ENCODE results near the gene AKR1C4.
"Not testable (repeated sequence)": the region's sequence is repeated elsewhere in the genome, so short reads cannot be mapped to it uniquely, and the experiment has no call there.

Gene AKR1C4

DNA sequence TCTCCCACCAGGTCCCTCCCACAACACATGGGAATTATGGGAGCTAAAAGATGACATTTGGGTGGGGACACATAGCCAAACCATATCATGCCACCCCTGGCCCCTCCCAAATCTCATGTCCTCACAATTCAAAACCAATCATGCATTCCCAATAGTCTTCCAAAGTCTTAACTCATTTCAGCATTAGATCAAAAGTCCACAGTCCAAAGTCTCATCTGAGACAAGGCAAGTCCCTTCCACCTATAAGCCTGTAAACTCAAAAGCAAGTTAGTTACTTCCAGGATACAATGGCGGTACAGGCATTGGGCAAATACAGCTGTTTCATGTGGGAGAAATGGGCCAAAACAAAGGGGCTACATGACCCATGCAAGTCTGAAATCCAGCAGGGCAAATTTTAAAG lies 13.1 kb downstream of the AKR1C4 start:
- not testable (repeated sequence) for DNase-seq

GRCh38 chr10:5210261-5210660 lies 13.6 kb downstream of the AKR1C4 start:
- DNase-seq, result not testable (repeated sequence)

DNA sequence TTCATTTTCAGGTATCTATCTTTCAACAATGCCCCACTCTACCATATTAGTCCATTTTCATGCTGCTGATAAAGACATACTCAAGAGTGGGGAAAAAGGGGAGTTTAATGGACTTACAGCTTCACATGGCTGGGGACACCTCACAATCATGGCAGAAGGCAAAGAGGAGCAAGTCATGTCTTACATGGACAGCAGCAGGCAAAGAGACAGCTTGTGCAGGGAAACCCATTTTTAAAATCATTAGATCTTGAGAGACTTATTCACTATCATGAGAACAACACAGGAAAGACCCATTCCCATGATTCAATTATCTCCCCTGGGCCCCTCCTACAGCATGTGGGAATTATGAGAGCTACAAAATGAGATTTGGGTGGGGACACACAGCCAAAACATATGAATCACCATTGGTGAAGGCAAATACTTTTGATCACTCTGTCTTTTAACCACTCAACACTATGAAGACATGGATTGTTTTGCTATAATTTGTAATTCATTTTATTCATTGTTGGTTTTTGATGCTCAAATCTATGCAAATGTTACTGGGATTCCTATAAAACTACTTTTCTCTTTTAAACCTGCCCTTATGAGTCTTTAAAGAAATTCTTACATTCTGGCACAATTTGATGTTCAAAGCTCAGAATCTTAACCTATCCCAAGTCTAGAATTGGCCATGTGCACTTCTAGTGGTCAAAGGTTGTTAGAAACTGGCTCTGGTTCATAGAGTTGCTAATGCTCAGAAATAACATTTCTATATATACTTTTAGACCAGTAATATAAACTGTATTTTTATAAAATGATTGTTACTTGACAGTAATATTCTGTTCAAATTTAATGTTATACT lies 15.3 kb downstream of the AKR1C4 start:
- no peak for DNase-seq

GRCh38 chr10:5216801-5217200 lies 20.2 kb downstream of the AKR1C4 start:
- no peak for DNase-seq

DNA sequence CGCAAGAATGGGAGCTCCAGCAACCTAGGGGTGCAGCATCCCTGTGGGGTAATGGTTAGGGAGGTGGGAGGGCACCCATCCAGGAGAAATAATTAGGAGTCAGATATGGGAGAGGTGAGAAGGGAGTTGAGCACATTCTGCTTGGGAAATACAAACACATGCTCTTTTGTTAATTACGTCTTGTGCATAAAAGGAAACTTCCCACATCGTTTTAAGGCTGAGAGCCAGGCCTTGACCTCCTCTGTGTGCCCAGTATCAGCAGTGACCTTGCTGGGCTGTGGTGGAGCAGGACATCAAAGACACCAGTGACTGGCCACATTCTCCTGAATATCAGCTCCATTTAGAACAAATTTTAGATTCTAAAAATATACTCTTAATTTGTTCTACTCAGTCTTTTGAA lies 22.6 kb downstream of the AKR1C4 start:
- DNase-seq, result no peak

GRCh38 chr10:5222942-5223341 lies 26.3 kb downstream of the AKR1C4 start:
- not testable (repeated sequence) for DNase-seq

DNA sequence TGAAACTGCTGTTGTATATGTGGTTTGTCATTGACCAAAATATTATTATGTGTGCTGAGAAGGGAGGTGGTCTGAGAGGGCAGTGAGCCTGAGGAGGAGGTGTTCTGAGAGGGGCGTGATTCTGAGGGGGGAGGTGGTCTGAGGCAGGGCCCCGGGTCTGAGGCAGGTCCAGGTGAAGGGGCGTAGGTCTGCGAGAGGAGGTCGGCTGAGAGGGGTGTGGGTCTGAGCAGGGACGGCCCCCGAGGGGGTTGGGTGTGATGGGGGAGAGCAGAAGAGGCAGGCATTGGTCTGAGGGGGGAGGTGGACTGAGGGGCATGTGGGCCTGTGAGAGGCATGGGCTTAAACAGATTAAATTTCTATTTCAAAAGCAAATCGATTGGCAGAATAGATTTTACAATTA lies 32.4 kb downstream of the AKR1C4 start:
- no peak for DNase-seq

DNA sequence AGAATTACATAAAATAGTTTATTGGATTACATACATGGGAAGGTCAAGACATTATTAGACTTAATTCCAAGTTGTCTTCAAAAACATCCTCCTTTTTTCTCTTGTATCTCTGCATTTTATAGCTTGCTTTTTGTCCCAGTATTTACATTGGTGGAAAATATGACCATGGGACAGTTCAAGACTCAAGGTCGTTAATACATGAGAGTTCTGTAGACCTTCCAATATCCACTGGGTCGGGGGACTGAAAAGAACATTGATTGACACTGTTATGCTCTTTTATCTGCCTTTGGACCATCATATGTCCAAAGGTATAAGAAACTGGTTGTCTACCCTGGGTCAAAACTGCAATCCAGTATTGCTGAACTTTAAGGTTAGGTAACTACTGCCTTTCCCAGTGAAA lies 36.7 kb downstream of the AKR1C4 start:
- no peak for DNase-seq

DNA sequence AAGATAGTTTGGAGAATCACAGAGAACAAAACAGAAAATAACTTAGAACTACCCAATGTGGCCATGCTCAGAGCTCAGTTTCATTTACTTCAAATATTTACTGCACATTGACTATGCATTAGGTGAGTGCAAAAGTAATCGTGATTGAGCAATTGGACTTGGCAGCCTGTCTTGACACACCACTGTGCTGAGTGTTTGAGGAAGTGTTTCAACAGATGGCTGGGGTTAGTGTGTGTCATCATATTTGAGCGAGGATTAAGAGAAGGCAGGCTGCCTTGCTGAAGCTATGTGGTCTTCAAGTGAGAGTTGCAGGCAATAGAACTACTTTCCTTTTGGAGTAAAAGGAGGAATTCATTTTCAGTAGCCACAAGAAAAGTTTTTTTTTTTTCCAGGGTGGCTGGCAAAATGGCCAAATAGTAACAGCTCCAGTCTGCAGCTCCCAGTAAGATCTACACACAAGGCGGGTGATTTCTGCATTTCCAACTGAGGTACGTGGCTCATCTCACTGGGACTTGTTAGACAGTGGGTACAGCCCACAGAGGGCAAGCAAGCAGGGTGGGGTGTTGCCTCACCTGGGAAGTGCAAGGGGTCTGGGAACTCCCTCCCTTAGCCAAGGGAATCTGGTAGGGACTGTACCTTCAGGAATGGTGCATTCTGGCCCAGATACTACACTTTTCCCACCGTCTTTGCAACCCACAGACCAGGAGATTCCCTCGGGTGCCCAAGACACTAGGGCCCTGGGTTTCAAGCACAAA lies 37.6 kb downstream of the AKR1C4 start:
- DNase-seq, result no peak

GRCh38 chr10:5237541-5237940 lies 40.9 kb downstream of the AKR1C4 start:
- not testable (repeated sequence) for DNase-seq

- DNase-seq, result no peak
Measured at GRCh38 chr10:5242585-5242984, 45.9 kb downstream of the AKR1C4 start.

DNA sequence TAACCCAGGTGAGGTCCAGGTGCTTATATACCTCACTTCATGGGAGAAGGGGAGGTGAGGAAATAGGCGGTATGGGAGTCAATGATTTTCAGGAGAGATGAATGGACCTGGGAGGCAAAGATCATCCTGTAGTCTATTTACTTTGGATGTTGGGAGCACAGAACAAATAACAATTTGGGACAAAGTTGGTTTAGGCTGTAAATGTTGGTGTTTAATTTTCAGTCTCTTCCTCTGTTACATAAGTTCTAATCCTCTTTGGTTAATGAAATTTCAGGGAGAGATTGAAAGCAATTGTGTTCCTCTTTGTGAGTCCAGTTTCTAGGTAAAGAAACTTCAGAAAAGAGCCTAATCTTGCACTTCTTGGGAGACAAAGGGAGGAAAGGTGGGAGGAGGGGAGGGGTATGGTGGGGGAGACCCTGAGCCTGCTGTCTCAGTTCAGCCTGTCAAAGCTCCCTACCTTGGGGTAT lies 46.9 kb downstream of the AKR1C4 start:
- no peak for DNase-seq

- no peak for DNase-seq
Measured at GRCh38 chr10:5252177-5253037, 55.8 kb downstream of the AKR1C4 start.

DNA sequence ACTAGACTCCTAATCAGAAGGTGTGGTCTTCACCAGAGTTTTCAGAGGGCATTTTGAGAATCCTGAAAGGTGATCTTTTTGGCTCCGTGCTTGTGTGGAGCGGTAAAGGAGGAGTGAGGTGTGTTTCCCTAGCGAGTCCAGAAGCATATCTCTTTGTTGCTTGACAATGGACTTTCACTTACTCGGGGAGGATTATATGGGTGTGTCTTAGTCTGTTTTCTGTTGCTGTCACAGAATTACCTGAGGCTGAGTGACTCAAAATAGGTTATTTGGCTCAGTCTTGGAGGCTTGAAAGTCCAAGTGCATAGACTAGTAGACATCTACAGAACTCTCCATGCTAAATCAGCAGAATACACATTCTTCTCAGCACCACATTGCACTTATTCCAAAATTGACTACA lies 57.9 kb downstream of the AKR1C4 start:
- DNase-seq, result no peak

GRCh38 chr10:5257768-5258167 lies 61.1 kb downstream of the AKR1C4 start:
- not testable (repeated sequence) for DNase-seq

- no peak for DNase-seq
Measured at GRCh38 chr10:5259132-5259951, 62.7 kb downstream of the AKR1C4 start.

DNA sequence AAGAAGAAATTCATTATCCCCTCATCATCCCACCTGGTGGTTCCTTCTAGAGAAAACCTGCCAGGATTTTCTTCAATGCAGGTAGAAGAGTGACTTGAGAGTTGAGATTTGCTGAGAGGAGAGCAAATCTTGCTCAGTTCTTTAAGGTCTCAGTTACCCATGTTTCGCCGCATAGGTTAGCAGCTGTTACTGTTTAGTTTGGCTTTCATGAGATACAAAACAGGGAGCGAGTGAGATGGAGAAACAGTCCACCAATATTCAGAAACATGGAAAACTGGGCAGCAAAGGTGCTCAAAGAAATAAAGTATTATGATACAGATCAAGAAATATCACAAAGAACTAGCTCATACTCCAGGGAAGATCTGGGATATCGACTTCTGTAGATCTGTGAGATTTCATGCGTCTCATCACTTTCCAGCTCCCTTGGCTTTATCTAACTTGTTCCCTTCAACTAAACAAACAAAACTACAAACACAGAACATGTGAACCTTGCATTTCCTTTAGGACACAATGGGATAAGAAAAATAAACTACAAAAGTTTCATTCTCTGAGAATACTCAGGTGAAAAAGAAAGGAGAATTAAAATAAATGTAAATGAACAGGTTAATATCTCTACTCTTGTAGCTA lies 63.4 kb downstream of the AKR1C4 start:
- no peak for DNase-seq

GRCh38 chr10:5260828-5261227 lies 64.2 kb downstream of the AKR1C4 start:
- DNase-seq, result no peak

DNA sequence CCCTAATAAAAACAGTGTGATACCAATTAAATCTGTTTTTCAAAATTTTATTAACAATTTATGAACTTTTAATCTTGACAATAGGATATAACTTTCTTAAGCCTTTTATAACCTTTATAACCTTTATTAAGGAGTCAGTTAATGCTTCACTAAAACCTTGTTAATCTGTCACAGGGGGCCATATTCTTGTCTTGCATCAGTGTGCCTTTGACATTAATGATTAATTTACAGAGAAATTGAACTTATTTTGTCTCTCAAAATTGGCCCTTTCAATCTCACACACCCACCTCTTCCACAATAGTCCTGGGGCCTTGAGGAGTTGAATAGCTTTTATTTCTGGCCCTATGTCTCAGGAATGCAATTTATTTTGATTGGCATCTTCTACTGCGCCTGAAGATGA lies 68.5 kb downstream of the AKR1C4 start:
- DNase-seq, result no peak

- no peak for DNase-seq
Measured at GRCh38 chr10:5266351-5266750, 69.7 kb downstream of the AKR1C4 start.

- no peak for DNase-seq
Measured at GRCh38 chr10:5266804-5267203, 70.2 kb downstream of the AKR1C4 start.

GRCh38 chr10:5268234-5268633 lies 71.6 kb downstream of the AKR1C4 start:
- no peak for DNase-seq
